BE2C (cell line): ENCODE measurements around the gene MRPS35.
A peak's percentile ranks its signal among the peaks of the same experiment; 100 is the strongest.

Experiments
- DNase-seq: peaks from one replicate; pipeline ENCODE4 v3.0.0-alpha.2; 2020
- H3K27me3 ChIP-seq: fragments of 250-450 bp; sonication (Bioruptor Pico); 2 replicates; pipeline ENCODE4 v1.5.1; 2020; ENCODE audit warnings: mild to moderate bottlenecking
- H3K36me3 ChIP-seq: fragments of 250-450 bp; sonication (Bioruptor Pico); 2 replicates; pipeline ENCODE4 v1.5.1; 2020; ENCODE audit warnings: mild to moderate bottlenecking
- H3K4me1 ChIP-seq: fragments of 250-450 bp; sonication (Bioruptor Pico); 2 replicates; pipeline ENCODE4 v1.5.1; 2020
- H3K4me3 ChIP-seq: 2 replicates; pipeline ENCODE4 v1.5.1; 2011; ENCODE audit warnings: low read depth, low read length
- H3K9me3 ChIP-seq: fragments of 250-450 bp; sonication (Bioruptor Pico); 2 replicates; pipeline ENCODE4 v1.5.1; 2020
- TF ChIP-seq, protein P1 (sequence below): IDR thresholded peaks from 2 replicates; pipeline ENCODE4 v1.5.1; 2012; ENCODE audit warnings: mild to moderate bottlenecking, low read depth, low read length

Gene MRPS35

DNA sequence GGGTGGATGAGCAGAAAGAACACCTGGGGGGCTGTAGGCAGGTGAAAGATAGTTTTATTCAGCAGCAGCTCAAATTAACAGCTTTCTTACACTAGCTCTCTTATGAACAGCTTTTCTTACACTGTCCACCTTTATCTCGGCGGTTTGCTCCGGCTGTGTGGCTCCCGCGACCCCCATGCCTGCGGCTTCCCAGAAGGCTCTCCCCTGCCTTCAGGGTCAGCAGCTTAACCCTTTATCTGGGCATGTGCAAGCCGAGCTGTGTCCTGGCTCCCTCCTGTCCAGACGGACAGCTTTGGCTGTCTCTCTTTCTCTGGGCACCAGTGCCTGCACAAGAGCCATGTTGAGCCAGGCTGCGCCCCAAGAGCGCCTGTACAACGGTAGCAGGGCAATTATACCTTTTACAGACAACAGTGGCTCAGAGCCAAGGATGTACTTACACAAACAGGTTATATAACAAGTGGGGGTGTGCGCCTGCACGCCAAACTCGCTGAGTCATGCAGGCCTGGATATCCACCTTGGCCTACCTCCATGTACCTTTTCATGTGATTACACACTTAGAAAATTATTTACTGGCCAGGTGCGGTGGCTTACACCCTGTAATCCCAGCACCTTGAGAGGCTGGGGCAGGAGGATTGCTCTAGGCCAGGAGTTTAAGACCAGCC, 40.9 kb downstream of the MRPS35 start:
- peak; percentile 20 for DNase-seq
- H3K4me1 ChIP-seq: no peaks in the 10 kb centered on the region
- no peak overlapping the region for H3K4me3 ChIP-seq
- H3K36me3 ChIP-seq: peaks cover 19% of the 10 kb centered on the region
- TF ChIP-seq, protein P1, sequence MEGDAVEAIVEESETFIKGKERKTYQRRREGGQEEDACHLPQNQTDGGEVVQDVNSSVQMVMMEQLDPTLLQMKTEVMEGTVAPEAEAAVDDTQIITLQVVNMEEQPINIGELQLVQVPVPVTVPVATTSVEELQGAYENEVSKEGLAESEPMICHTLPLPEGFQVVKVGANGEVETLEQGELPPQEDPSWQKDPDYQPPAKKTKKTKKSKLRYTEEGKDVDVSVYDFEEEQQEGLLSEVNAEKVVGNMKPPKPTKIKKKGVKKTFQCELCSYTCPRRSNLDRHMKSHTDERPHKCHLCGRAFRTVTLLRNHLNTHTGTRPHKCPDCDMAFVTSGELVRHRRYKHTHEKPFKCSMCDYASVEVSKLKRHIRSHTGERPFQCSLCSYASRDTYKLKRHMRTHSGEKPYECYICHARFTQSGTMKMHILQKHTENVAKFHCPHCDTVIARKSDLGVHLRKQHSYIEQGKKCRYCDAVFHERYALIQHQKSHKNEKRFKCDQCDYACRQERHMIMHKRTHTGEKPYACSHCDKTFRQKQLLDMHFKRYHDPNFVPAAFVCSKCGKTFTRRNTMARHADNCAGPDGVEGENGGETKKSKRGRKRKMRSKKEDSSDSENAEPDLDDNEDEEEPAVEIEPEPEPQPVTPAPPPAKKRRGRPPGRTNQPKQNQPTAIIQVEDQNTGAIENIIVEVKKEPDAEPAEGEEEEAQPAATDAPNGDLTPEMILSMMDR: no peak
- no peaks in the 10 kb centered on the region for H3K9me3 ChIP-seq
- no peaks in the 10 kb centered on the region for H3K27me3 ChIP-seq

DNA sequence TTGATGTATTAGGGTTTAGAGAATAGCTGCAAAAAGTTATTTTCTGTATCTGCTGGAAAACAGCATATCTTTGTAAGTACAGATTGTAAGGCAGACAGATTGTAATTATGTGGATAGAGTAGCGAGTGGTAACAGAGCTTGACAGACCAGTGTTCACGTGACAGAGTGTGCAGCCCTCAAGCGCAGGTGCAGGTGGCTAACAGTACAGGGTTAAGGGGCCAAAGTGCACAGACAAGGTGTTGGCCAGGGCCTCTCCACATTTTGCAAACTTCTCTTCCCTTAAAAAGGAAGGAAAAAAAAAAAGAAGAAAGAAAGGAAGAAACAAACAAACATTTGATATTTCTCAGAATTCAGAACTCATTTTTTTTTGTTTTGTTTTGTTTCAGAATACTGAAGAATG, 44.2 kb downstream of the MRPS35 start:
- peaks cover 27% of the 10 kb centered on the region for H3K36me3 ChIP-seq
- H3K9me3 ChIP-seq: no peaks in the 10 kb centered on the region
- no peaks in the 10 kb centered on the region for H3K4me1 ChIP-seq
- H3K4me3 ChIP-seq: no peak overlapping the region
- TF ChIP-seq, protein P1: no peak
- H3K27me3 ChIP-seq: no peaks in the 10 kb centered on the region
- no peak for DNase-seq

DNA sequence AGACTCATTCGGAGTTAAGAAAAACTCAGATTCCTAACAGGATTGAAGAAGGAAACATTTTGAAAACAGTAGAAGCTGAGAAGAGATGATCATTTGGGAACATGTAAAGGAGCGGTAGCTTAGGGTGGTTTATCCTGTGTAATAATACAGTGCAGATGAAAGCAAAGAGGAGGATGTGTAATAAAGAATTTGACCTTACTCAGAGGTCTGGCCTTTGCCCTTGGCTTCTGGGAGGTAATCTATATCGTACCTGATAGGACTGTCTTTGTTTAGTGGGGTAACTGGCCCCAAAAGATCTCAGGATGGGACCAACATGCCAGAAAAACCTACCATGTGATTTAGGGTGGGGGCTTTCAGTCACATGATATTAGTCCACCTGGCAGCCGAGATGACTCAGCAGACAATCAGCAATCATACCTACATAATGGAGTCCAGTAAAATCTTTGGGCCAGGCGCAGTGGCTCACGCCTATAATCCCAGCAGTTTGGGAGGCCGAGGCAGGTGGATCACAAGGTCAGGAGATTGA, 46.1 kb downstream of the MRPS35 start:
- no peaks in the 10 kb centered on the region for H3K4me1 ChIP-seq
- H3K27me3 ChIP-seq: no peaks in the 10 kb centered on the region
- no peak for DNase-seq
- H3K4me3 ChIP-seq: no peak overlapping the region
- peaks cover 22% of the 10 kb centered on the region for H3K36me3 ChIP-seq
- H3K9me3 ChIP-seq: no peaks in the 10 kb centered on the region
- TF ChIP-seq, protein P1: no peak

DNA sequence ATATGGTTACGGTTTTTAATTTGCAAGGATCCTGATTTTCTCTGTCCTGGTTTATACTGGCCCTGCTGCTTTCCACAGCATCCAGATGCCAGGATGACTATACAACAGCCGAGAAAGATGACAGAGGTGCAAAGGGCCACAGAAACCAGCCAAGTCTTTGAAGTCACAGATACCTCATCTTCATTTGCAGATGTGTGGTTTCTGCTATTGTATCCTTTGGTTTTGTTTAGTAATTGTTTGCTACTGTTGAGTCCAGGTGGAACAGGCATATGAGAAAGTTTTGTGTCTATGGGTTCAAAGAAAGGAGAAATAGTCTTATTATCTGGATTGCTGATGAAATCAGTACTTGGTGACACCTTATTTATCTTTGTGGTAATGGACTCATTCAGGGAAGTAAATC, 52.1 kb downstream of the MRPS35 start:
- no peak for DNase-seq
- Histone ChIP-seq H3K4me1 (no peaks in the 10 kb centered on the region), H3K4me3 (no peak overlapping the region), H3K36me3 (no peaks in the 10 kb centered on the region), H3K27me3 (no peaks in the 10 kb centered on the region), H3K9me3 (no peaks in the 10 kb centered on the region)
- TF ChIP-seq, protein P1: no peak

DNA sequence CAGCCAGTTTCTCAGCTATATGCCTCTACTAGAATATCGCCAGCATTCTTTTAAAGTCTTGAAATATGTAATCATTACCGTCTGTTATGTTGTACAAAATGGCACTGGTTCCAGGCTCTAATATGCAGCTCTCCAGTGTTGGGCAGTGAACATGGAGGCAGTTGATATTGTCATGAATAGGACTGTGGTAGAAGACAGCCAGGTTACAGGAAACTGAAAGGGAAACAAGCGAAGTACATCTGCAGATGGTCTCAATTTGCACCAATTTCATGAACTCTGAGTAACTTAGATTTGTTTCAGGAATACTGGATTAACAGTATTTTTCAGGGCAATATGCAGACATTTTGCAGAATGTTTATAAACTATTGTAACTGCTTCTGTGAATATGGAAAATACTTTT, 56.0 kb downstream of the MRPS35 start:
- Histone ChIP-seq H3K27me3 (no peaks in the 10 kb centered on the region), H3K4me3 (no peak overlapping the region), H3K9me3 (no peaks in the 10 kb centered on the region), H3K4me1 (no peaks in the 10 kb centered on the region), H3K36me3 (no peaks in the 10 kb centered on the region)
- no peak for DNase-seq
- TF ChIP-seq, protein P1: no peak

DNA sequence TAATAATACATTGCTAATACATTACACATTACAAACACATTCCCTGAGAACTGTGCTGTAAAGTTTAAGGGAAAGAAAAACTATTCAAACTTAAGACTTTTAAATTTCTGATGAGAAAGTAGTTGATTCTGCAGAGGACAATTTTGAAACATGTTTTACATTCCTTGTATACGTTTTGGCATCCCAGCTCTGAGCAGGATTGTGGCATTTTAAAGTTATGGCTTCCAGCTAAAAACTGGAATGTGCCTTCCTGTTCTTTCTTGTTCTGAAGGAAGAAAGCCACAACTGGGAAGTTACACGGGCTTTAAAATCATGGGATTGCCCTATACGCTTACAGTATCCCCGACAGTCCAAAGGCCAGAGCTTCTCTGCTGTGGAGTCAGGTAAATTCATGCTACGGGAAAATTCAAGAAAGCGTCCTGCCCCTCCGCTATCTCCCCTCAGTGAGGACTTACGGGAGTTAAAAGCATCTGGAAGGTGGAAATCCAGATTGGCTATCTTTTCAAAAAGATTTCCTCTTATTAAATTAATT, 58.6 kb downstream of the MRPS35 start:
- no peak overlapping the region for H3K4me3 ChIP-seq
- TF ChIP-seq, protein P1: no peak

More for the DNA sequence above, 58.6 kb downstream of the MRPS35 start:
- DNase-seq: no peak
- H3K27me3 ChIP-seq: no peaks in the 10 kb centered on the region
- H3K9me3 ChIP-seq: no peaks in the 10 kb centered on the region
- no peaks in the 10 kb centered on the region for H3K36me3 ChIP-seq
- no peaks in the 10 kb centered on the region for H3K4me1 ChIP-seq
